ENCODE results near the gene RNF213.

RNF213 gene

GRCh38 chr17:80416260-80416939, 155.7 kb downstream of the RNF213 start:
- H3K4me3 ChIP-seq (ENCODE audit: low read depth, low read length): no peak overlapping the region; the same call in 1 of the 2 replicates
- TF ChIP-seq, protein P1, sequence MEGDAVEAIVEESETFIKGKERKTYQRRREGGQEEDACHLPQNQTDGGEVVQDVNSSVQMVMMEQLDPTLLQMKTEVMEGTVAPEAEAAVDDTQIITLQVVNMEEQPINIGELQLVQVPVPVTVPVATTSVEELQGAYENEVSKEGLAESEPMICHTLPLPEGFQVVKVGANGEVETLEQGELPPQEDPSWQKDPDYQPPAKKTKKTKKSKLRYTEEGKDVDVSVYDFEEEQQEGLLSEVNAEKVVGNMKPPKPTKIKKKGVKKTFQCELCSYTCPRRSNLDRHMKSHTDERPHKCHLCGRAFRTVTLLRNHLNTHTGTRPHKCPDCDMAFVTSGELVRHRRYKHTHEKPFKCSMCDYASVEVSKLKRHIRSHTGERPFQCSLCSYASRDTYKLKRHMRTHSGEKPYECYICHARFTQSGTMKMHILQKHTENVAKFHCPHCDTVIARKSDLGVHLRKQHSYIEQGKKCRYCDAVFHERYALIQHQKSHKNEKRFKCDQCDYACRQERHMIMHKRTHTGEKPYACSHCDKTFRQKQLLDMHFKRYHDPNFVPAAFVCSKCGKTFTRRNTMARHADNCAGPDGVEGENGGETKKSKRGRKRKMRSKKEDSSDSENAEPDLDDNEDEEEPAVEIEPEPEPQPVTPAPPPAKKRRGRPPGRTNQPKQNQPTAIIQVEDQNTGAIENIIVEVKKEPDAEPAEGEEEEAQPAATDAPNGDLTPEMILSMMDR (IDR thresholded peaks at IDR 0.05; ENCODE audit: insufficient read depth, low read depth, low read length, missing control alignments): no peak
- no peak for DNase-seq (ENCODE audit: low read depth)

- H3K4me3 ChIP-seq (ENCODE audit: low read depth, low read length): no peak overlapping the region
- TF ChIP-seq, protein P1 (IDR thresholded peaks at IDR 0.05; ENCODE audit: insufficient read depth, low read depth, low read length, missing control alignments): no peak
- DNase-seq (ENCODE audit: low read depth): no peak
Observed at GRCh38 chr17:80416940-80417293, 156.3 kb downstream of the RNF213 start.

DNA sequence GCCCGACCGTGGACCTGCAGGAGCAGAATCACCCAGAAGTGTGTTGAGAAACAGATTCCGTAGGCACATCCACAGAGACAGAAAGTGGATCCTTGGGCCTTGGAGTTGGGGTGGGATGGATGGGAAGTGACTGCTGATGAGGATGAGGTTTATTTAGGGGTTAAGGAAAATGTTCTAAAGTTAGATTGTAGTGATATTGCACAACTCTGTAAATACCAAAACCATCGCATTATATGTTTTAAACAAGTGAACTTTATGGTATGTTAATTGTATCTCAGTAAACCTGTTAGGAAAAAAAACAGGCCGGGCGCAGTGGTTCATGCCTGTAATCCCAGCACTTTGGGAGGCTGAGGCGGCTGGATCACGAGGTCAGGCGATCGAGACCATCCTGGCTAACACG, 157.9 kb downstream of the RNF213 start:
- TF ChIP-seq, protein P1 (IDR thresholded peaks at IDR 0.05; ENCODE audit: insufficient read depth, low read depth, low read length, missing control alignments): no peak
- DNase-seq (ENCODE audit: low read depth): no peak
- no peak overlapping the region for H3K4me3 ChIP-seq (ENCODE audit: low read depth, low read length)

GRCh38 chr17:80419255-80419654, 158.6 kb downstream of the RNF213 start:
- no peak for DNase-seq (ENCODE audit: low read depth)
- no peak overlapping the region for H3K4me3 ChIP-seq (ENCODE audit: low read depth, low read length)

DNA sequence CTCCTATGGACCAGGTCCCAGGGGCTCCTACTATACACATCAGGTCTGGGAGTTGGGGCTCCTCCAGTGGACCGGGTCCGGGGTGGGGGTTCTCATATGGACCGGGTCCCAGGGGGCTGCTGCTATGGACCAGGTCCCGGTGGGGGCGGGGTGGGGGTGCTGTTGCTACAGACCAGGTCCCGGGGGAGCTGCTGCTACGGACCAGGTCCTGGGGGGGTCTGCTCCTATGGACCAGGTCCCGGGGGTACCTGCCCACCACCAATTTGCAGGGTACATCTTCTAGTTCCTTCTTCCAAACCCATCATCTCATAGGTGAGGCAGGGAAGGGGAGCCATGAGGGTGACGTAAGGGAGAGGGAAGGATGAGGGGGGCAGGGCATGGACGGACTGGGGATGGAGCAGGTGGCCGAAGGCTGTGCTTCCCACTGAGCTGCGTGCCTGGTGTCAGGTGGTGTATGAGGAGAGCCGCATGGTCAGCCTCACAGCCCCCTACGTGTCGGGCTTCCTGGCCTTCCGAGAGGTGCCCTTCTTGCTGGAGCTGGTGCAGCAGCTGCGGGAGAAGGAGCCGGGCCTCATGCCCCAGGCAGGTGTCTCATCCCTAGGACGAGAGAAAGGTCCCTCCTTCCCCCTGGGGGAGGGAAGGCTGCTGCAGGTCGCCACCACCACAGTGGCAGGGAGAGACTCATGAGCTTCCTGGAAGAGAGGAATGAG, 160.9 kb downstream of the RNF213 start:
- TF ChIP-seq, protein P1 (IDR thresholded peaks at IDR 0.05; ENCODE audit: insufficient read depth, low read depth, low read length, missing control alignments): no peak
- DNase-seq (ENCODE audit: low read depth): no peak
- H3K4me3 ChIP-seq (ENCODE audit: low read depth, low read length): no peak overlapping the region

More at GRCh38 chr17:80419255-80419654, 158.6 kb downstream of the RNF213 start:
- TF ChIP-seq, protein P1 (IDR thresholded peaks at IDR 0.05; ENCODE audit: insufficient read depth, low read depth, low read length, missing control alignments): no peak

- no peak for DNase-seq (ENCODE audit: low read depth)
- H3K4me3 ChIP-seq (ENCODE audit: low read depth, low read length): no peak overlapping the region
- TF ChIP-seq, protein P1 (IDR thresholded peaks at IDR 0.05; ENCODE audit: insufficient read depth, low read depth, low read length, missing control alignments): no peak
Observed at GRCh38 chr17:80422276-80422675, 161.6 kb downstream of the RNF213 start.

Data from GM12865 (cell line).